Fibroblast of skin of left biceps (primary cell): Measurements from ENCODE around the gene SFMBT2.

Experiments
- DNase-seq, 2 experiments: peaks; one replicate each; pipeline ENCODE4 v3.0.0-alpha.2; 2013; ENCODE audit warnings: low read depth in 2 of 2

The SFMBT2 gene

DNA sequence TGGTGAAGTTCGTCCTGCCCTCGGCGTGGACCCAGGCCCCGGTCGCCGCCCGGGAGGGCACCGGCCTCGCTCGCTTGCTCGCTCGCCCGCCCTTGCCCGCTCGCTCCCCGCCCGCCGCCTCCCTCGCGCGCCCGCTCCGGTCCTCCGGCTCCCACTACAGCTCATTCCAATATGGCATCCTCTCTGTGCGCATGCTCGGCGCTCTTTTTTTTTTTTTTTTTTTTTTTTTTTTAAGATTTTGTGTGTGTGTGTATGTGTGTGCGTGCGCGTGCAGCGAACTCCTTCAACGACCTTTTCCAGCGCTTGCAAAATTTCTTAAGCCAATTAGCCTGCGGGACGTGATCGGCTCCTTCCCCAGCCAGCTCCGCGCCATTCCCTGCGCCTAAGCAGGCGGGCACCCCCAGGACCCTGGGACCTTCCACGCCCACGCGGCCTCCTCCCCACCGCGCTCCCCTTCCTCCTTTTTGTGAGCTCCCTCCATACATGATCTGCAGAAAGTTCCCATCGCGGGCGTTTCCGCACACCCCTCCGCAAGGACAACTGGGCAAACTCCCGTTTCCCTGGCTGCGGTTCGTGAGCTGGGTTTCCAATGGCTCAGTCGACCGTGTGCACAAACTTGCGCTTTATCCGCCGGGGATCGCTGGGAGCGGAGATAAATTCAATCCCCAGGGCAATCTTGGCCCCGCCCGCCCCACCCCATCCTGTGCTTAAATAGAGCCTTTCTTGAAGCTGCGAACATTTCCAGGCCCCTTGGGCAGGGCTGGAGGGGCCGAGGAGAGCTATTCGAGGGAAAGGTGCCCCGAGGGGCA, at the start of gene SFMBT2:
Gene SFMBT2, minus strand, starts transcription at position 173 of the 809 bp plus-strand sequence. CDS start 29,136 bp downstream, outside the sequence.
- peak; percentile 40 to 42 for DNase-seq

DNA sequence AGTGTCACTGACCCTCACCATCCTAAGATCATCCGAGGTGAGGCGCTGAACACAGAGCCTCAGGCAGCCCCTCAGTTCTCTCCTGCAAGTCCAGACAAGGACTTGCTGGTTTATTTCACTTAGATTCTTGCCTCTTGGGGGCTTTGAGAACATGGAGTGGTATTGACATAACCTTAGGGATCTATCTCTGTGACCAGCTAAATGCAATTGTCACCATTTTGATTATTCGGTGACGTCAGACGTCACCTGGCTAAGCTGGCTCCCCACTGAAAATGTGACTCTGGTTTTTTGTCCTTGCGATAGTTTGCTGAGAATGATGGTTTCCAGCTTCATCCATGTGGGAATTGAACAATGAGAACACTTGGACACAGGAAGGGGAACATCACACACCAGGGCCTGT, 49.2 kb upstream of the SFMBT2 start:
- no peak for DNase-seq

DNA sequence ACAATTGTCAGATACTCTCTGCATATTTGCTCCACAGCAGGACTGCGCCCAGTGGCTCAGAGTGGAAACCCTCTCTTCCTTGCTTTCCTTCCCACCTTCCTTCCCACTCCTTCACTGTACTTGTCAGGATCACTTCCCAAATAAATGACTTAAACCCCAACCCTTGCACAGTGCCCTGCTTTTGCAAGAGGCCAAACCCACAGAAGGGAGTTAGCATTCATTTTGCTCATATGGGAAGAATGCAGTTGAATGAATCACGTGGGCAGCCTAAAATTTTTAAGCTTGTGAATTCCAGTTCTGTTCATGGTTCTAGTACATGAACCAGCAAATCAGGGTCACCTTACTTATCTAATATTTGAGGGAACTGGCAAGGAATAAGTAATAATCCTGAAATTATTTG, 47.7 kb upstream of the SFMBT2 start:
- peak in 1 of 2 experiments; percentile 6 for DNase-seq

DNA sequence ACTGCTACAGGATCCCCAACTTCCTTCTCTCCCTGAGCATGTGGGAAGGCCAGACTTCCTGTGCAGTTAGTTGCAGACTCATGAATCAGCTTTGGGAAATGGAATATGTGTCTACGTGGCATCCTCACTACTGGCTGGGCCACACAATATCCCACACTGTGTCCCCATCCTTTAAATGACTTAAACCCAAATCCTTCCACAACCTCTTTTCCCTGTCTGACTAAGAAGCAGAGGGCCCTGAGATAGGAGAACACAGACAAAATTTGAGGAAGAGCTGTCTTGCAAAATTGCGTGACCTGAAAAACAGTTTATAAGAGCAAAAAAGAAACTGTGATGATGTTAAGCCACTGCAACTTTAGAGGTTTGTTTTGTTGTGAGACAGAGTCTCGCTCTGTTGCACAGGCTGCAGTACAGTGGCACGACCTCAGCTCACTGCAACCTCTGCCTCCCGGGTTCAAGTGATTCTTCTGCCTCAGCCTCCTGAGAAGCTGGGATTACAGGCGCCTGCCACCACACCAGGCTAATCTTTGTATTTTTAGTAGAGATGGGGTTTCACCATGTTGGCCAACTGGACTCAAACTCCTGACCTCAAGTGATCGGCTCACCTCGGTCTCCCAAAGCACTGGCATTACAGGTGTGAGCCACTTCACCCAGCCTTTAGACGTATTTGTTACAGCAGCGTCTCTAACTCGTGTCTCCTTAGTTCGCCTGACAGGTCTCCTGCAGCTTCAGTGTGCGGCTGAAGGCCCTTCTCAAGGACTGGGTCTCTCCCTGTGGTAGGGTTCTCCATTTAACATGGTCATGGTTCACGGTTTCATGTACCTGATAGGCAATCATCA, 46.9 kb upstream of the SFMBT2 start:
- no peak for DNase-seq

DNA sequence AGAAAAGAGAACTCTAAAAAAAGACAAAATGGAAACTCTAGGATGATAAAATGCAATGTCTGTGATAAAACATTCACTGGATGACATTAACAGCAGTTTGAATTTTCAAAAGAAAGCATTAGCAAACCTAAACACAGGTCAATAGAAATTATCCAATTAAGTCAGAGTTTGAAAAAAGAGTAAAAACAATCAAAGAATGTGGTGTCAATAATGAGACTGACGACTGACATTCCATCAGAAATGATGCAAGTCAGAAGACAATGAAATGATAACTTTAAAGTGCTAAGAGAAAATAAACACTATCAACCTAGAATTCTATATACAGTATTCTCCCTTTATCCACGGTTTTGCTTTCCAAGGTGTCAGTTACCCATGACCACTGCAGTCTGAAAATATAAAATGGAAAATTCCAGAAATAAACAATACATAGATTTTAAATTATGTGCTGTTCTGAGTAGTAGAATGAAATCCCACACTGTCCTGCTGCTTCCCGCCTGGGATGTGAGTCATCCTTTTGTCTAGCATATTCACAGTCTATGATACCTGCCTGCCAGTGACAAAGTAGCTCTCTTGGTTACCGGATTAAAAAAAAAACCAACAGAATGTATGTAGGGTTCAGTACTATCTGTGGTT, 38.3 kb upstream of the SFMBT2 start:
- no peak for DNase-seq

DNA sequence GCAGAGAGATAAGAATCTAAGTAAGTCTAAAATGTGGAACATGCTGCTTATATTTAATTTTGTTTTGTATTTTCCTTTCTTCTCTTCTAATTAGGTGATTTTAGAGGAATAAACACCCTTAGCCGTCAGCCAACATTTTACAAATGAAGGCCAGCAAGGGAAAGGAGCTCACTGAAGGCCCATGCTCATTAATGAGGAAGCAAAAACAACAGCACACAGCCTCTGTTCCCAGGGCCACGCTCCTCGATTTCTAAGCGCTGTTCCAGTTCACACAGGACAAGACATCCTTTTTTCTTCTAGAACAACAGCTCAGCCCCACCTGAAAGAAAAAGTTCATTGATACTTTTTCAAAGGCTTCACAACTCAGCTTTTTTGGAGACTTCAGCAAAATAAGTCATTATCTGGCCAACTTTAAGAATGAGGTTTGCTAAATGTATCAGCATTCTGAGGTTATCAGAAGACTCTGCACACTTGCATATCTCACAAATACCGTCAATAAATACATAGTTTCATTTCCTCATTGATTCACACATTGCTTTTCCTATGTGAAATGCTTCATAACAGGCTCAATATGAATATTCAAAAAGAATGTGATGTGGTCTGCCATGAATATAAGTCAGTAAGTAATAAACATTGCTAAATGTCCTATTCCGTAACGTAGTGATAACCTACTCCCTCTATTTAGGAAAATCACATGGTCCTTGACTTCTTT, 34.8 kb upstream of the SFMBT2 start:
- DNase-seq: no peak

DNA sequence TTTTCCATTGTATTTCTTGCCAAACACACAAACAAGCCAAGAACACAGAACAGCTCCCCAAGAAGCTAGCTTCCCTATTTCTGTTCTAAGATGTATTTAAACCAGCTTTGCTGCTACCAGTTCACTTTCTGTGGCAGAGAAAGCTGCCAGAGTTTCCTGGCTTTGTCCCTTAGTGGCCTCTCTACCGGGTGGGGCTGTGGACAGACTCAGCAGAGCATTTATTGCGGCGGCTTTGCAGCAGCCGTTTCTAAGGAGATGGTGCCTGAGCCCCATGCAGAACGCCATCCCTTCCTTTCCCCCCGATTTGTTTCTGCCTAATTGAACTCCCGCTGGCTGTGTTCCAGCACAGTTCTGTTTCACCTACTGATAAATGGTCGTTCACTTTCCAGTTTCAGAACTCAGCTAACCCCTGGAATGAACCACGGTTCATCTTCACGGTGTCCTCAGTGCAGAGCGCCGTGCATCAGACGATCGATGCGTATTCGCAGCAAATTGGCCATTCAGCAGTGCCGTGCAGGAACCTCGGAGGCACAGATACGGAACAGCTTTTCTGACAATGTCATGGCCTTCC, 33.8 kb upstream of the SFMBT2 start:
- DNase-seq: no peak

DNA sequence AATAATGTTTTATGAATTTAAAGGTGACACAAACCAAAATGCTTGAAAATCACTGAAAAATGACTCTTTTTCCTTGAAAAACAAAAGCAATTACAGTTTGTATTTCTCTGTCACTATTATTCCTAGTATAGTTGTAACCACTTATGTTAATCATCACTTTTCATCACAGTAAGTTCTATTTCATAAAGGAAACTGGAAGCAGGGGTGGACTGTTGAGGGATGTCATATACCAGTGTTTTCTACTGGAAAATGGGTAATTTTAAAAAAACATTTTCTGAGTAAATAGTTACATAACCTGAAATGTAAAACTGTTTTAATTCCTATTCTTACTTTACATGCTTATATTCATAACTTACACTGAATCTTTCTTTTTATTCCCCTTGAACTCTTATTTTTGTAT, 32.2 kb upstream of the SFMBT2 start:
- no peak for DNase-seq

DNA sequence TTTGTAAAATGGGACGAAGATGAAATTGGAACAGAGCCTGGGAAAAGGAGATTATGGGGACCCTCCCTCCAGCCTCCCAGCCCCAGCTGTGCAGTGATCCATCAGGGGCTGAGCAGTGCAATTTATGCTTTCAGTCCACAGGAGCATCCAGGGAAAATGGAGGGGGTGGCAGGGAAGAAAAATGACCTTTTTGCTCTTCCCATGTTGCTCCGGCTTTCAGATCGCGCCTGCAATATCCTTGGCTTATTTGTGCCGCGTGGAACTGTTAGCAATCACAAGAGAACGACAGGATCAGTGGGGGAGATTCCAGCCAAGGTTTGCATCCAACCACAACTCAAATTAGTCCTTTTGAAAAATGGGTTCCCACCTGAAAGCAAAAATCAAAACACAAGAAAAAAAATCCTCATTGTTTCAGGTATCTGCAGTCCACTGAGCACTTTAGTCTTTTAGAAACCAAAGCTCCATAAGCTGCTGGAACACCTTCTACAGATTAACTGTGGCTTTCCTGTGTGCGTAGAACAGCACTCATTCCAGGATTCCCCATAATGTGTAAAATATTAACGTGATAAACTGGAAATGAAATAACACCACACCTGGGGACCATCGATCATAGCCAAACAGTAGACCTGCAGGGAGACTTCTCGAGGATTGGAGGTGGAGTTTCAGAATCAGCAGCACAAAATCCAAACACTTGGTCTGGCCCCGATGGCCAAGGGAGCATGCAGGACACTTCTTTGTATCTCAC, 30.7 kb upstream of the SFMBT2 start:
- DNase-seq: no peak

DNA sequence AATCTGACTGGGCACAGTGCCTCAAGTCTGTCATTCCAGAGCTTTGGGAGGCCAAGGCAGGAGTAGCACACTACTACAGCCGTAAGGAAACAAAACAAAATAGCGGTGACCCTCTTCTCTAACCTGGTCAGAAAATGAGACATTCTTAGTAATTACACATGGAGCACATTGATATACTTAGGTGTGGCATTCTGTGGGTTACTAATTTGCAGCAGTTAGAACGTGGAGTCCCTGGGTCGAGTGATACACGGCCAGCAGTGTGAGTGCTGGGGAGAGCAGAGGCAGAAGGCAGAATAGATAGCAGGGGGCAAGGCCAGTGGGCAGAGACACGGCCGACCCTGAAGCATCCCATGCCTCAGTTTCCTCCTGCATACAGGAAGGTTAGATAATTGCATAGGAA, 28.9 kb upstream of the SFMBT2 start:
- no peak for DNase-seq

DNA sequence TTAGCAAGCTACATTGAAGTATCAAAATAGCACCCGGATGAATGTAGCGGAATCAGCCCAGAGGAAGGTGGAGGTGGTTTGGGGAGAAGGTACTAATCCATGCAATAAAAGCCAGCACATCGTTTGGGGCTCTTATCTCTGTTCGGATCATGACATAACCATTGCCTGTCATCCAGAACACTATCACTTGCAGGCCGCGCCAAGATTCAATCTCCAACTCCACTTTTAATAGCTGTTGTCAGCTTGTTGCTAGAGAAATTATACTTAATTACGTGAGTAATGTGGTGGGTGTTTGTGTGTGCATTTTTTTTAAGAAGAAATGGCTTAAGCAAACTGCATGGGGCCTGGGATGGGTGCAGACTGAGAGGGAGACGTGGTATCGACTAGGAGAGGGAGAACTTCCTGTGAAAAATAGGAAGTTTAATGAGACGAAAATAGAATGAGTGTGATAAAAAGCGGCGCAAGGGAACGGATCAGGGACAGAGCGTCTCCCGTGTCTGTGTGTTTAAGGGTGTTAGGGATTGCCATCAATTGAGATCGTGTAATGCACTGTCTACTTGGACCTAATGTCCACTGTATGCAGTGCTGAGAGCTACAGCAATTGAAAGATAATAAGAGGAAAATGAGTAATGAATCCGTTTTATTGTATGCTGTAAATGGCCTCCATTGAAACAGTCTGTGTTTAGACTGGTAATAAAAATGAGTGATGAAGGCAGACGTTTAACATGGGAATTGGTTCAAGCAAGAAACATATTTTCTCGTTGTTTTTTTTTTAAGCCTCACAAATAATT, 27.6 kb upstream of the SFMBT2 start:
- no peak for DNase-seq

DNA sequence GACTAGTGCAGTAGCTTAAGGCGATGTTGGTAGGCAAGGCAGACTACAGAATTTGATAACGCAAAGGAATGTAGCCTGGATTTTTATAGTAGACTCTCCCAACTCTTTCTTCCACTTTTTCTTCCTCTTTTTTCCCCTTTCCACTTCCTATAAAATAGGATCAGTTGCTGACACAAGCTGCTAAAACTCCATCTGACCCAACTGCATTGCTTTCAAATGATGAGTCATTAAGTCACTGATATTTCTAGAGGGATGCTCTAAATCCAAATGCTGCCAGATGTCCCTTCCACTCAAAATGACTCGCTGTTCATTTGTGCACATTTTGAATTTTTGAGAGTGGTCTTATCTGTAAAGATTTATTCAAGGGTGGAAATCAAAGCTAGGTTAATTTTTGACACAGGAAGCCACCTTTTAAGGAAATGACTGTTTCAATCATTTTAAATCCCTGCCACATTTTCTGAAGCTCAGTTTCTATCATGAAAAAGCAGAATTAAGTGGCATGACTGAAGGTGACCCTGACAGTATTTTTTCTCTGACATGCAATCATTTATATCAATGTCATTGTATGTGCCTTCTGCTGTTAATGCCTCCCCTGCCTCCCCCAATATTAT, 25.8 kb upstream of the SFMBT2 start:
- DNase-seq: no peak

DNA sequence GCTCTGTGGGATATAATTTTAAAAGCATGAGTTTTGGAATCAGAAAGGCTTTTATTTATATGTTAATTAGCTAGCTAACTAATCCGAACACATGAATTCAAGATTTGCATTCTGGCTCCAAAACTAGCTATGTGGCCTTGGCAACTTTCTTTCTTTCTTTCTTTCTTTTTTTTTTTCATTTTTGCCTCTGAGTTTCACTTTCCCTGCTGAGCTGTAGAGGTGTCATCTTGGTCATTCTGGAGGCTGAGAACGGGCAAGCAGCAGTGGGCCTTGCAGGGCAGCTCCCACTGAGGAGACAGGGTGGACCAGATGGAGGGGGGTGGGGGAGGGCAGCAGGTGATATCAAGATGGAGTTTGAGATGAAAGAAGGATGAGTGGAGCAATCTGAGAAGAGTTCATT, 24.8 kb upstream of the SFMBT2 start:
- no peak for DNase-seq

DNA sequence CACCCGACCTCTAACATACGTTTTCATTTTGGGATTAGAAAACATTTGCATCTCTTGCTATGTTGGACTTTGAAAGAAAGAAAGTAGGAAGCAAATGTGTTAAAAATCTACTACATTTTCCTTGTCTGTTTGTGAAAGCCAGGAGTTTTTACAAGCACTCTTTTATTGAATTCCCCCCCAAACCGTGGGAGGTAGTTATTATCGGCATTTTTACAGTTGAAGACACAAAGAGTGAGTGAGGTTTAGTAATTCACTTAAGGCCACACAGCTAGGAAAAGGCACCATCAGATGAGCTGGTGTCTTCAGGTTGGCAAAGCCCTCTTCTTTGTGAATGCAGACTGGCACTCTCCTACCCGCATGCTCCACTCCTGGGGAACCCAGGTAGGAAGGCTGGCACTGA, 23.5 kb upstream of the SFMBT2 start:
- no peak for DNase-seq

DNA sequence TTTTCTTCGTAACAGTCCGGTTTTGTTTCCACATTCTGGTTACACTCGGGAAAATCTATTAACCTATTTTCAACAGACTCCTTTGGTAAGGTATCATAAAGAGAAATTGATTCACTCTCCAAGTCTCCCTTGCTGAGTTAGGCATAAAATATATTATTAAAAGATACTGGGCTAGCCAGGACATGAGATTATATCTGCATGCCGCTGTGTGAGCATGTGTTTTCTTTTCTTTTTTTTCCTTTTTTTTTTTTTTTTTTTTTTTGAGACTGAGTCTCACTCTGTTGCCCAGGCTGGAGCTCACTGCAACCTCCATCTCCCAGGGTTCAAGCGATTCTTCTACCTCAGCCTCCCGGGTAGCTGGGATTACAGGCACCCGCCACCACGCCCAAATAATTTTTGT, 23.0 kb upstream of the SFMBT2 start:
- DNase-seq: no peak

DNA sequence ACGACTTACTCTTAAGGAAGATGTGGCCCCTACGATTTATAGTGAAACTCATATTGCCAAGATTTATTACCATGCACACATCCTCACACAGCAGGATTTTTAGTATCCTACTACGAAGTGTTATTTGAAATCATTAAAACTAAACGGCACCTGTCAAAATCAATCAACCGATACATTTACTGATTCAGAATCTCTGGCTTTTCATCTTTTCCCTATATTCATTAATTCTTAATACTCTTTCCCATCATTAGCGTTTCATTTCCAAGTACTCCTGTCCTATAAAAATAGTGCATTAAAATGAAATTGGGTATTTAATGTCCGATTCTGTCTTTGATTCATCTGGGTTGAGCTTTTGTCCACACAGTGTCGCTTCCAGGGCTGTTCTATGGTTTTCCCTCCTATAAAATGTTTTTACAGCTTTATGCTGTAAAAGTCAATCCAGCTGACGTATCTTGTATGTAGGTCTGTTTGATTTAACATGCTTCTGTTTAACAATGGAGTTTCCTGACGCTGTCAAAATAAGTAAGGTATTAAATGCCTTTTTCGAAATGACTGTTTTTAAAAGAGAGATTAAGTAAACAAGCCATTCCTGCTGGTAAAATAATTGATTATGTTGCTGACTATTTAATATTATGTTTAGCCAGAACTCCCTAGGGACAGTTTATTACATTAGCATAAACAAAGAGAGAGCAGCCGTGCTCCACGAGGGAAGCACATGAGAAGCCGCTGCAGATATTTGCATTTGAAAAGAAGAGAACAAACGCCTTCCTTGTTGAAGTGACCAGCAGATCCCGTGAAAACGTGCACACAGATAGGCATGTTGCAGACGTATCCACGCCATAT, 22.3 kb upstream of the SFMBT2 start:
- DNase-seq: no peak

DNA sequence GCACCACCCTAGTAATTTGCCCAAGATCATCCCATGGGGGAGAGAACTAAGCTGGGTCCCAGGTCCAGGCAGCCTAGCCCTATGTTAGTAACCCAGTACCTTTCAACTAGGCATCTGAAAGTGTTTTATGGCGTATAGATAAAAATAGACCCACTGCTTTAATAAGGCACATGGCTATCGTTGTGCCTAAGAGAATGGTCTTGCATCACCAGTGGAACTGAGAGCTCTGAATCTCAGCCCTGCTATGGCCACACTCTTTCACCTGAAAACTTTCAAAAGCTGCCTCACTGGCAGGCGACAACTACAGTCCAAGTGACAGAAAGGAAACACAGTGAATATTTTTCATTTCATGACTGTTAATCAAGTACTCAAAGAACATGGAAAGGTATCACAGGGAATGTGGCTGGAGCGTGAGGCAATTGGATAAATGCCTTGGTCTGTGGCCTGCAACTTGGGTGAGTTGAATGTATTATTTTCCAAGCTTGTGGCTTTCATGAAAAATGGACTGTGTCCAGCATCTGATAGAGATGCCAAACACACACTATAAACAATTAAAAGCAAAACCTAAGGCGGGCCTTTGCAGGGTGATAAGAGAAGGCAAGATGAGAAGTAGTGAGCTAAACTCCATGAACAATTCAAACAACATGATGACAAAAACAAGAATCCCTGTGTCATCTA, 18.0 kb upstream of the SFMBT2 start:
- no peak for DNase-seq

DNA sequence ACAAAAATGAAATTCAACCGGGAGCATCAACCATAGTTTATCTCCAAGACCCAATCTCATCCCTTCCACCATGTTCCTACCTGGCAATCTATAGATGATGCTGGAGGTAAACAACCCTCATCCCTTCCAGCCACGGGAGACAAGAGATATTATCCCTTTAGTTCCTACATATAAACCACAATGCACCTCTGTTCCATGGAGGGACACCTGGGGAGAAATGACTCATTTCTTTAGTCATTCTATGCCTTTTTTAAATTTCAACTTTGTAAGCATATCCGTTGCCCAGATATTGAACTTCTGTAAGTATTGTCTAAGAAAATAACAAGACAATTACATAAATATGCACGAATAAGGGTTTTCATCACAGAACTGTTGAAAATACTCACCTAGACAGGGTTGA, 15.5 kb upstream of the SFMBT2 start:
- no peak for DNase-seq
